ENCODE data around the gene CD68.

GRCh38 chr17:7589891-7590691 is 10.7 kb downstream of the CD68 start, which contains the start of gene SOX15:
- no peak for TF ChIP-seq POLR2A (IDR thresholded peaks at IDR 0.05)
- TF ChIP-seq, protein P1, sequence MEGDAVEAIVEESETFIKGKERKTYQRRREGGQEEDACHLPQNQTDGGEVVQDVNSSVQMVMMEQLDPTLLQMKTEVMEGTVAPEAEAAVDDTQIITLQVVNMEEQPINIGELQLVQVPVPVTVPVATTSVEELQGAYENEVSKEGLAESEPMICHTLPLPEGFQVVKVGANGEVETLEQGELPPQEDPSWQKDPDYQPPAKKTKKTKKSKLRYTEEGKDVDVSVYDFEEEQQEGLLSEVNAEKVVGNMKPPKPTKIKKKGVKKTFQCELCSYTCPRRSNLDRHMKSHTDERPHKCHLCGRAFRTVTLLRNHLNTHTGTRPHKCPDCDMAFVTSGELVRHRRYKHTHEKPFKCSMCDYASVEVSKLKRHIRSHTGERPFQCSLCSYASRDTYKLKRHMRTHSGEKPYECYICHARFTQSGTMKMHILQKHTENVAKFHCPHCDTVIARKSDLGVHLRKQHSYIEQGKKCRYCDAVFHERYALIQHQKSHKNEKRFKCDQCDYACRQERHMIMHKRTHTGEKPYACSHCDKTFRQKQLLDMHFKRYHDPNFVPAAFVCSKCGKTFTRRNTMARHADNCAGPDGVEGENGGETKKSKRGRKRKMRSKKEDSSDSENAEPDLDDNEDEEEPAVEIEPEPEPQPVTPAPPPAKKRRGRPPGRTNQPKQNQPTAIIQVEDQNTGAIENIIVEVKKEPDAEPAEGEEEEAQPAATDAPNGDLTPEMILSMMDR (IDR thresholded peaks at IDR 0.05): no peak
